CD4-positive, alpha-beta T cell (primary cell): ENCODE data around the gene MTG1. TPM values are rescaled to one million over a fixed set of nuclear protein-coding genes. Genes with fewer than 3 reads are reported as not detected.

Experiments used
- ATAC-seq: fragments of 200-7000 bp; cut with Tn5 transposase; one replicate; pipeline ENCODE4 v1.10.0; 2022; ENCODE audit warnings: mild to moderate bottlenecking; ENCODE audit not compliant: poor library complexity
- CTCF ChIA-PET: fragments of 350-600 bp; sonication (Branson Sonifier 250); formaldehyde crosslinking; loops from one replicate; lab custom pipeline; 2021; ENCODE audit warnings: antibody characterized with exemption, inconsistent platforms; lab: Charles Lee
- POLR2A ChIA-PET: fragments of 350-600 bp; sonication (Branson Sonifier 250); formaldehyde crosslinking; loops from one replicate; lab custom pipeline; 2021; ENCODE audit warnings: antibody characterized with exemption, inconsistent platforms; lab: Charles Lee
- DNase-seq, 14 experiments: peaks; one replicate each; pipeline ENCODE4 v3.0.0-alpha.2; 2013 to 2020; ENCODE audit warnings: mixed read lengths in 2 of 14
- H3K27ac ChIP-seq, 2 donors: one replicate each; pipeline versions ENCODE4 v1.5.1 to v1.7.0; 2013; ENCODE audit warnings: low read length in 2 of 2, low read depth in 1 of 2, mild to moderate bottlenecking in 1 of 2
- H3K27me3 ChIP-seq, 2 experiments: 1 replicate in 1 of 2; 2 replicates in 1 of 2; pipeline versions ENCODE4 v1.6.1 to v1.7.0; 2013; ENCODE audit warnings: low read length in 2 of 2, control low read depth in 1 of 2, mild to moderate bottlenecking in 1 of 2, moderate library complexity in 1 of 2; ENCODE audit not compliant: insufficient read depth in 2 of 2, control insufficient read depth in 1 of 2
- H3K36me3 ChIP-seq: one replicate; pipeline ENCODE4 v1.6.1; 2013; ENCODE audit warnings: low read length, control low read depth; ENCODE audit not compliant: insufficient read depth
- H3K4me1 ChIP-seq: one replicate; pipeline ENCODE4 v1.6.1; 2013; ENCODE audit warnings: low read length, control low read depth; ENCODE audit not compliant: insufficient read depth
- H3K4me3 ChIP-seq: one replicate; pipeline ENCODE4 v1.5.1; 2013; ENCODE audit warnings: mild to moderate bottlenecking, low read length, moderate library complexity
- H3K9me3 ChIP-seq, 2 experiments: 1 replicate in 1 of 2; 2 replicates in 1 of 2; pipeline versions ENCODE4 v1.6.1 to v1.7.0; 2013; ENCODE audit warnings: low read length in 2 of 2, mild to moderate bottlenecking in 2 of 2, control low read depth in 1 of 2, moderate library complexity in 1 of 2; ENCODE audit not compliant: control insufficient read depth in 1 of 2, insufficient read depth in 1 of 2
- H3K27ac Mint-ChIP-seq: one replicate; pipeline ENCODE4 v1.8.0; 2020; ENCODE audit warnings: mixed read lengths
- H3K27me3 Mint-ChIP-seq: one replicate; pipeline ENCODE4 v1.8.0; 2021; ENCODE audit warnings: mixed read lengths
- H3K36me3 Mint-ChIP-seq: one replicate; pipeline ENCODE4 v1.8.0; 2021; ENCODE audit warnings: low read depth, mixed read lengths
- H3K4me1 Mint-ChIP-seq: one replicate; pipeline ENCODE4 v1.8.0; 2021; ENCODE audit warnings: low read depth, mixed read lengths
- H3K4me3 Mint-ChIP-seq: one replicate; pipeline ENCODE4 v1.8.0; 2020; ENCODE audit warnings: mild to moderate bottlenecking, mixed read lengths
- H3K9me3 Mint-ChIP-seq: one replicate; pipeline ENCODE4 v1.8.0; 2020; ENCODE audit warnings: mixed read lengths
- CTCF ChIP-seq: fragments of 200-600 bp; IDR thresholded peaks from one replicate; pipeline ENCODE4 v1.8.0; 2022; ENCODE audit warnings: antibody characterized with exemption, mild to moderate bottlenecking
- intact Hi-C, 2 experiments: fragments of 100-400 bp; cut with DNase I in 1 of 2; cut with micrococcal nuclease in 1 of 2; formaldehyde crosslinking; loops; one replicate each; pipeline versions ENCODE4 v1.15.1 to v1.9.0; 2023 to 2025; cut with DNase I, micrococcal nuclease
- total RNA-seq, 174 experiments: library from RNA in 2 of 174; stranded (reverse) in 2 of 174; gene quantifications; one replicate each; pipeline ENCODE4 v1.2.3 and lab custom pipeline; 2021 to 2026

MTG1 gene
- total RNA-seq, 2 experiments from 2014 or later, result 28.5 to 34.9 TPM

GRCh38 chr10:133458021-133458709, 64.2 kb downstream of the MTG1 start:
- no peaks in the 10 kb centered on the region for H3K27me3 Mint-ChIP-seq
- ATAC-seq (no peak), DNase-seq (peak in 1 of 14 experiments; percentile 12)
- no peaks in the 10 kb centered on the region for H3K9me3 ChIP-seq
- no peak for TF ChIP-seq CTCF
- ChIA-PET CTCF (no interaction called here), POLR2A (no interaction called here)
- H3K4me1 Mint-ChIP-seq, result no peaks in the 10 kb centered on the region
- peaks cover 3% of the 10 kb centered on the region for H3K4me1 ChIP-seq
- H3K9me3 Mint-ChIP-seq, result no peaks in the 10 kb centered on the region
- H3K27ac Mint-ChIP-seq, result no peak overlapping the region
- no peaks in the 10 kb centered on the region for H3K27me3 ChIP-seq
- H3K27ac ChIP-seq, result no peak overlapping the region
- H3K36me3 Mint-ChIP-seq, result no peaks in the 10 kb centered on the region
- intact Hi-C loops, result no loop called here
- H3K4me3 ChIP-seq, result no peak overlapping the region
- H3K36me3 ChIP-seq, result no peaks in the 10 kb centered on the region
- no peak overlapping the region for H3K4me3 Mint-ChIP-seq

GRCh38 chr10:133458710-133459453, 64.9 kb downstream of the MTG1 start:
- Mint-ChIP-seq H3K4me3 (no peak overlapping the region), H3K9me3 (no peaks in the 10 kb centered on the region), H3K4me1 (no peaks in the 10 kb centered on the region), H3K36me3 (no peaks in the 10 kb centered on the region), H3K27ac (no peak overlapping the region), H3K27me3 (no peaks in the 10 kb centered on the region)
- Histone ChIP-seq H3K9me3 (no peaks in the 10 kb centered on the region), H3K27me3 (no peaks in the 10 kb centered on the region), H3K4me3 (no peak overlapping the region), H3K4me1 (peaks cover 3% of the 10 kb centered on the region), H3K27ac (no peak overlapping the region), H3K36me3 (no peaks in the 10 kb centered on the region)
- ATAC-seq (no peak), DNase-seq (peak in 1 of 14 experiments; percentile 6)
- intact Hi-C loops, result no loop called here
- ChIA-PET POLR2A (no interaction called here), CTCF (no interaction called here)
- no peak for TF ChIP-seq CTCF

GRCh38 chr10:133459454-133460207, 65.7 kb downstream of the MTG1 start:
- no peak overlapping the region for H3K4me3 Mint-ChIP-seq
- H3K36me3 Mint-ChIP-seq, result no peaks in the 10 kb centered on the region
- DNase-seq (peak in 1 of 14 experiments; percentile 13), ATAC-seq (no peak)
- Histone ChIP-seq H3K9me3 (no peaks in the 10 kb centered on the region), H3K4me3 (no peak overlapping the region), H3K36me3 (no peaks in the 10 kb centered on the region), H3K27me3 (no peaks in the 10 kb centered on the region), H3K4me1 (peaks cover 3% of the 10 kb centered on the region), H3K27ac (no peak overlapping the region)
- no peaks in the 10 kb centered on the region for H3K4me1 Mint-ChIP-seq
- no peak for TF ChIP-seq CTCF
- H3K9me3 Mint-ChIP-seq, result no peaks in the 10 kb centered on the region
- ChIA-PET CTCF (no interaction called here), POLR2A (no interaction called here)
- no peaks in the 10 kb centered on the region for H3K27me3 Mint-ChIP-seq
- no peak overlapping the region for H3K27ac Mint-ChIP-seq
- intact Hi-C loops, result no loop called here
